ENCODE data around the gene FAM240A. TPM values are rescaled to one million over a fixed set of nuclear protein-coding genes. Genes with fewer than 3 reads are reported as not detected.

The FAM240A gene
- total and polyA plus RNA-seq, 4 donors: not detected

GRCh38 chr3:46614431-46614830 lies 2.1 kb downstream of the FAM240A start:
- H3K27me3 ChIP-seq (ENCODE audit: control insufficient read depth in 3 of 3, insufficient read depth in 3 of 3, low read length in 2 of 3): peaks cover 0 to 2% (median 0%) of the 10 kb centered on the region in 3 donors
- H3K9ac ChIP-seq (ENCODE audit: insufficient read depth in 1 of 2, low read length in 2 of 2): no peak overlapping the region
- H3K27ac ChIP-seq (ENCODE audit: low read depth in 1 of 2, low read length in 1 of 2): no peak overlapping the region
- TF ChIP-seq CTCF (IDR thresholded peaks at IDR 0.05; ENCODE audit: control extremely low read depth, extremely low read depth): no peak
- H3K4me1 ChIP-seq (ENCODE audit: control insufficient read depth in 5 of 5, insufficient read depth in 5 of 5, low read length in 5 of 5): peaks cover 0 to 22% (median 3%) of the 10 kb centered on the region in 5 donors
- no peak for ATAC-seq (ENCODE audit: insufficient read depth, low FRiP score)
- H3K9me3 ChIP-seq (ENCODE audit: control insufficient read depth in 4 of 4, insufficient read depth in 3 of 4, low read length in 3 of 4): no peaks in the 10 kb centered on the region
- WGBS, 2 donors: 89 to 94% methylated on average over 4 of the region's 4 CpGs
- no peaks in the 10 kb centered on the region for H3K36me3 ChIP-seq (ENCODE audit: control insufficient read depth in 4 of 4, insufficient read depth in 4 of 4, low read length in 4 of 4)
- no peak for DNase-seq
- no peak overlapping the region for H3K4me3 ChIP-seq

- H3K27me3 ChIP-seq (ENCODE audit: control insufficient read depth in 3 of 3, insufficient read depth in 3 of 3, low read length in 2 of 3): peaks cover 0 to 2% (median 0%) of the 10 kb centered on the region in 3 donors
- no peaks in the 10 kb centered on the region for H3K9me3 ChIP-seq (ENCODE audit: control insufficient read depth in 4 of 4, insufficient read depth in 3 of 4, low read length in 3 of 4)
- H3K4me1 ChIP-seq (ENCODE audit: control insufficient read depth in 5 of 5, insufficient read depth in 5 of 5, low read length in 5 of 5): peaks cover 0 to 15% (median 3%) of the 10 kb centered on the region in 5 donors
- no peak overlapping the region for H3K27ac ChIP-seq (ENCODE audit: low read depth in 1 of 2, low read length in 1 of 2)
- peak; percentile 65 to 91 (median 67) for DNase-seq
- H3K36me3 ChIP-seq (ENCODE audit: control insufficient read depth in 4 of 4, insufficient read depth in 4 of 4, low read length in 4 of 4): no peaks in the 10 kb centered on the region
- H3K4me3 ChIP-seq: no peak overlapping the region
- no peak for ATAC-seq (ENCODE audit: insufficient read depth, low FRiP score)
- no peak overlapping the region for H3K9ac ChIP-seq (ENCODE audit: insufficient read depth in 1 of 2, low read length in 2 of 2)
- 88 to 93% methylated on average over 9 of the region's 9 CpGs for WGBS, 2 donors
- TF ChIP-seq CTCF (IDR thresholded peaks at IDR 0.05; ENCODE audit: control extremely low read depth, extremely low read depth): no peak
Measured at GRCh38 chr3:46615050-46615775, 2.9 kb downstream of the FAM240A start.

- TF ChIP-seq CTCF (IDR thresholded peaks at IDR 0.05; ENCODE audit: control extremely low read depth, extremely low read depth): no peak
- 36 to 45% methylated on average over 3 of the region's 3 CpGs for WGBS, 2 donors
Measured at GRCh38 chr3:46615976-46616375, 3.7 kb downstream of the FAM240A start.

More at GRCh38 chr3:46615976-46616375, 3.7 kb downstream of the FAM240A start:
- H3K4me3 ChIP-seq: no peak overlapping the region
- ATAC-seq (ENCODE audit: insufficient read depth, low FRiP score) (no peak), DNase-seq (no peak)
- H3K9me3 ChIP-seq (ENCODE audit: control insufficient read depth in 4 of 4, insufficient read depth in 3 of 4, low read length in 3 of 4): no peaks in the 10 kb centered on the region
- H3K4me1 ChIP-seq (ENCODE audit: control insufficient read depth in 5 of 5, insufficient read depth in 5 of 5, low read length in 5 of 5): peaks cover 0 to 15% (median 3%) of the 10 kb centered on the region in 5 donors
- no peak overlapping the region for H3K9ac ChIP-seq (ENCODE audit: insufficient read depth in 1 of 2, low read length in 2 of 2)
- no peak overlapping the region for H3K27ac ChIP-seq (ENCODE audit: low read depth in 1 of 2, low read length in 1 of 2)
- H3K27me3 ChIP-seq (ENCODE audit: control insufficient read depth in 3 of 3, insufficient read depth in 3 of 3, low read length in 2 of 3): peaks cover 0 to 2% (median 0%) of the 10 kb centered on the region in 3 donors
- no peaks in the 10 kb centered on the region for H3K36me3 ChIP-seq (ENCODE audit: control insufficient read depth in 4 of 4, insufficient read depth in 4 of 4, low read length in 4 of 4)

Data from lung (tissue), 12 donors.